Stimulated activated naive CD8-positive, alpha-beta T cell treated with anti-CD3 and anti-CD28 coated beads, Interleukin-15, amount 100 ng/mL, for 72 hours (primary cell): ENCODE results near the gene IRF2BPL.

Experiments
- ATAC-seq: fragments of 150-1000 bp; cut with Tn5 transposase; 2 replicates; pipeline ENCODE4 v1.10.0; 2021; ENCODE audit warnings: mild to moderate bottlenecking, moderate library complexity
- DNase-seq, 2 donors: peaks; one replicate each; pipeline ENCODE4 v3.0.0; 2021 to 2022
- H3K27ac Mint-ChIP-seq, 2 donors: one replicate each; pipeline ENCODE4 v1.8.0; 2022; ENCODE audit warnings: mild to moderate bottlenecking in 2 of 2, mixed read lengths in 2 of 2, moderate library complexity in 2 of 2
- H3K27me3 Mint-ChIP-seq: one replicate; pipeline ENCODE4 v1.8.0; 2022; ENCODE audit warnings: mixed read lengths
- H3K4me1 Mint-ChIP-seq: one replicate; pipeline ENCODE4 v1.8.0; 2022; ENCODE audit warnings: mild to moderate bottlenecking, mixed read lengths
- H3K4me3 Mint-ChIP-seq, 2 donors: one replicate each; pipeline ENCODE4 v1.8.0; 2022; ENCODE audit warnings: mild to moderate bottlenecking in 2 of 2, mixed read lengths in 2 of 2, moderate library complexity in 1 of 2
- H3K9me3 Mint-ChIP-seq, 2 donors: one replicate each; pipeline ENCODE4 v1.8.0; 2022; ENCODE audit warnings: mixed read lengths in 2 of 2

The IRF2BPL gene

GRCh38 chr14:77014004-77014604, 14.4 kb downstream of the IRF2BPL start:
- DNase-seq (no peak), ATAC-seq (no peak)
- Mint-ChIP-seq H3K4me1 (peaks cover 8% of the 10 kb centered on the region), H3K4me3 (no peak overlapping the region), H3K9me3 (no peaks in the 10 kb centered on the region), H3K27ac (no peak overlapping the region), H3K27me3 (peaks cover 13% of the 10 kb centered on the region)

GRCh38 chr14:77012193-77012765, 16.2 kb downstream of the IRF2BPL start:
- peak overlapping the region; percentile 21 to 62 for H3K27ac Mint-ChIP-seq
- H3K27me3 Mint-ChIP-seq = peaks cover 13% of the 10 kb centered on the region
- DNase-seq (no peak), ATAC-seq (no peak)
- H3K4me3 Mint-ChIP-seq = no peak overlapping the region
- H3K4me1 Mint-ChIP-seq = peaks cover 15% of the 10 kb centered on the region
- no peaks in the 10 kb centered on the region for H3K9me3 Mint-ChIP-seq

DNA sequence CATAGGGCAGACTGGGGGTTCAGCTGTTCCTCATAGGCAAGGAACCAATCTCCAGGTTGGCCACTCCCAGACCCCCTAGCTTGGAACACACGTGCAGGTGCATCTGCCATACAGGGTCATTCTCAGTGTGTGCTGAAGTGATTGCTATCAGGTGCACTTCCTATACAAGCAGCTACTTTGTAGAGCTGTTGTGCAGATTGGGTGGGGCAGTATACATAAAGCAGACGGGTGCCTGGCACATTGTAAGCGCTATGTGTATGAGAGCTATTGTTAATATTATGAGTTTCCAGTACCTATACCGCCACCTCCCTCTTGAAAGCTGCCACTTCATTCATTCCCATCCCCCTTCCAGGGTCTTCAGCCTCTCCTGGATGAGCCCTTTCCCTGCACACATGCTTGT, 17.3 kb downstream of the IRF2BPL start:
- DNase-seq (no peak), ATAC-seq (no peak)
- H3K4me1 Mint-ChIP-seq = peaks cover 15% of the 10 kb centered on the region
- no peak overlapping the region for H3K27ac Mint-ChIP-seq
- H3K27me3 Mint-ChIP-seq = peaks cover 13% of the 10 kb centered on the region
- H3K4me3 Mint-ChIP-seq = no peak overlapping the region
- no peaks in the 10 kb centered on the region for H3K9me3 Mint-ChIP-seq

DNA sequence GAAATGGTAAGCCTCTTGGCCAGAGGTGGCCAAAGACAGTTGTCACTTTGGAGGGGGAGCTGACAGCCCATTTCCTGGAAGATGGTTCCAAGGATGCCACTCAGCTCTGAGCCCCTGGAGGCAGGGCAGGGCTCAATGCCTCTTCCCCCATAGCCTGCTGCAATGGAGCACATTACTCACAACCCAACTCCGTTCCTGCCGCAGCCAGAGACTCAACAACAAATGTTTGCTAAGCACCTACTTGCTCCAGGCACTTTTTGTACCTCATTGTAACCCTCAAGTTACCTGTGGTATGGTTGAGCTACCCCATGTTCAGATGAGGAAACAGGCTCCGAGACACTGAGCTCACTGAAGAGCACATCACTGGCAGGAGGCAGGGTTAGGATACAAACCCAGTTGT, 19.5 kb downstream of the IRF2BPL start:
- Mint-ChIP-seq H3K4me1 (peaks cover 23% of the 10 kb centered on the region), H3K27ac (no peak overlapping the region), H3K27me3 (peaks cover 13% of the 10 kb centered on the region), H3K9me3 (no peaks in the 10 kb centered on the region), H3K4me3 (no peak overlapping the region)
- no peak for DNase-seq
- no peak for ATAC-seq

DNA sequence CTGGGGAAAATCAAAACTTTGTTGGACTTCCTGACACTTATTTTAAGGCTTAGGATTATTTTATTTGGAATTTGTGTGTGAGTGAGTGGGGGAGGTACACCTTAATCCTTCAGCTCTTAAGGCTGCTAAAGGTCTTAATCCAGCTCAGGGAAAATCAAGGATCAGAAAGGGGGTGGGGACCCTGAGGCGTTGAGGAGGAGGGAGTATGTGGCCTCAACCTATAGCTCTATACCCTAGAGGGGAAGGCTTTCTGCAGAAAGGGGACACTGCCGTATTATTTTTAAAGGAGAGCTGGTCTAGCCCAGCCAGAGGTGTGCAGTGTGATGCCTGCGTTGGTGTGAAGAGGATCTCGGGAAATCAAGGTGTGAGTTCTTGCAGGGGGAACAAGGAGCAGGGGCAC, 20.0 kb downstream of the IRF2BPL start:
- peak overlapping the region in 1 of 2 donors; percentile 51 for H3K27ac Mint-ChIP-seq

GRCh38 chr14:77007975-77008421, 20.5 kb downstream of the IRF2BPL start:
- Mint-ChIP-seq H3K4me3 (no peak overlapping the region), H3K9me3 (no peaks in the 10 kb centered on the region), H3K4me1 (peaks cover 23% of the 10 kb centered on the region), H3K27me3 (peaks cover 13% of the 10 kb centered on the region), H3K27ac (no peak overlapping the region)
- DNase-seq (no peak), ATAC-seq (no peak)

More for the DNA sequence above, 20.0 kb downstream of the IRF2BPL start:
- no peaks in the 10 kb centered on the region for H3K9me3 Mint-ChIP-seq
- DNase-seq = no peak
- H3K4me1 Mint-ChIP-seq = peaks cover 23% of the 10 kb centered on the region
- H3K27me3 Mint-ChIP-seq = peaks cover 13% of the 10 kb centered on the region
- no peak for ATAC-seq
- H3K4me3 Mint-ChIP-seq = no peak overlapping the region

DNA sequence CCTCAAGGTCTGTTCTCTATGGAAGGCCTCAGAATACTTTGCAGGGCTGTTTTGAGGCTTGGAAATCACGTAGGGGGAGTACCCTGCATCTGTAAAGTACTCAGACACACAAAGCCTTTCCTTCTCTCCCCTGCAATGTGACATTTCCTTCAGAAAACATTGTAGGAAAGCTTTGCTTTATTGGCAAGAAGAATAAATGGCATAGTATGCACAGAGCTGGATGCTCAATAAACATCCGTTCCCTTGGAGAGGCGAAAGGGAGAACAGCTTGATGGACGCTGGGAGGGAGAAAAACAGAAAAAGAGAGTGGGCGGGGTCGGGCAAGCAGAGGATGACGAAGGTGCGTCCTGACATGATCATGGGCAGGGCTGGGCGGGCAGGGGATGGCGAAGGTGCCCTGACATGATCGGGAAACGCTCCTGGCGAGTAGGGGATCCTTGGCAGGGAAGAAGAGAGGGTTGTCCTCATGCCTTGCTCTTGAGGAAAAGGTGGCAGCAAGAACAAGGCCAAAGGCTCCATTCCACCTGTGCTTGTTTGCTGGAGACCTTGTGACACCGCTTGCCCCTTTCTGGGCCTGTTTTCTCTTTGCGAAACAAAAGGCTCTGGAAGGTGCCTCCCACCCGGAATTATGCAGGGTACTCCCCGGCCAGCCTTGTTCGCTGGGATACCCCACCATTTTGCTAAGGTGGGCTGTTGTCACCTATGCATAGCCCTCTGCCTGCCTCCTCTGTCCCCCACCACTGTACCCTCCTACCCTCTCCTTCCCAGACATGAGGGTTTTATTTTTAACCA, 21.1 kb downstream of the IRF2BPL start:
- no peak for ATAC-seq

GRCh38 chr14:77006132-77006531, 22.4 kb downstream of the IRF2BPL start:
- H3K4me1 Mint-ChIP-seq = peaks cover 17% of the 10 kb centered on the region
- no peak overlapping the region for H3K27ac Mint-ChIP-seq
- no peaks in the 10 kb centered on the region for H3K9me3 Mint-ChIP-seq
- no peak overlapping the region for H3K4me3 Mint-ChIP-seq
- no peaks in the 10 kb centered on the region for H3K27me3 Mint-ChIP-seq
- ATAC-seq (no peak), DNase-seq (no peak)

More for the DNA sequence above, 21.1 kb downstream of the IRF2BPL start:
- Mint-ChIP-seq H3K27me3 (peaks cover 9% of the 10 kb centered on the region), H3K27ac (peak overlapping the region in 1 of 2 donors; percentile 95), H3K9me3 (no peaks in the 10 kb centered on the region), H3K4me1 (peaks cover 23% of the 10 kb centered on the region), H3K4me3 (no peak overlapping the region)
- DNase-seq = no peak

- Mint-ChIP-seq H3K27me3 (no peaks in the 10 kb centered on the region), H3K4me1 (peaks cover 23% of the 10 kb centered on the region), H3K27ac (no peak overlapping the region), H3K9me3 (no peaks in the 10 kb centered on the region), H3K4me3 (no peak overlapping the region)
- DNase-seq (no peak), ATAC-seq (no peak)
Measured at GRCh38 chr14:77005559-77005958, 22.9 kb downstream of the IRF2BPL start.

DNA sequence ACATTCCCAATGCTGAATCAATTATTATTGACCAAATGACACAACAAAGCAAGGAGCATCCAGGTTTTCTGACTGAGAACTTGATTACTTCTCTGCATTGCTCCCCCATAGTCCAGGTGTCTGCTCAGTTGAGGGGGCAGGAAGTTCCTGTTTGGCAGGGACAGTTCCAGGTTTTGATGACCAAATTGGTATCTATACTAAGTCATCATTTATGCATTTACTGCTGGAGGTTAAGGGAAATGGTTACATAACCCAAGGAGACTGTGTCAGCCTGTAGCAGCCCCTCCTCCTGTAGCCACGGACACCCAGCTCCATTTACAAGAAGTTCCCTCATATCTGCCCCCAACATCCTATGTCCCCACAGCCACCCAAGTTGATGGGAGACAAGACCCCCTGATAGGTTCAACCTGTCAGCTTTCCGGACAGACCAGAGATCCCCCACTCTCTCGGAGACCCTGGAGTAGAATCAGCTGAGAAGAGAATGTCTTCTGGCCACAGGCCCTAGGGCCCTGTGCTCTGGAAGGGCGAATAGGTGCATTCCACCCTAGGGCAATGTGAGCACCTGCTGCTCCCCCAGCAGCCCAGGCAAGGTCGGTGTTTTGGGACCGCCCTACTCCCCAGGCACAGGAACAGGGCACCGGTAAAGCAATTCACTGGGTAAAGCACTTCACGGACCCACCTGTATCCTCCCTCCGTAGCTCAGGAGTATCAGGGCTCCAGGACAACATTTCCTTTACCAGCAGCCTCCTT, 23.6 kb downstream of the IRF2BPL start:
- peak; percentile 56 for ATAC-seq
- Mint-ChIP-seq H3K27ac (peak overlapping the region in 1 of 2 donors; percentile 55), H3K4me1 (peaks cover 30% of the 10 kb centered on the region), H3K9me3 (no peaks in the 10 kb centered on the region), H3K27me3 (no peaks in the 10 kb centered on the region), H3K4me3 (no peak overlapping the region)
- DNase-seq = no peak

DNA sequence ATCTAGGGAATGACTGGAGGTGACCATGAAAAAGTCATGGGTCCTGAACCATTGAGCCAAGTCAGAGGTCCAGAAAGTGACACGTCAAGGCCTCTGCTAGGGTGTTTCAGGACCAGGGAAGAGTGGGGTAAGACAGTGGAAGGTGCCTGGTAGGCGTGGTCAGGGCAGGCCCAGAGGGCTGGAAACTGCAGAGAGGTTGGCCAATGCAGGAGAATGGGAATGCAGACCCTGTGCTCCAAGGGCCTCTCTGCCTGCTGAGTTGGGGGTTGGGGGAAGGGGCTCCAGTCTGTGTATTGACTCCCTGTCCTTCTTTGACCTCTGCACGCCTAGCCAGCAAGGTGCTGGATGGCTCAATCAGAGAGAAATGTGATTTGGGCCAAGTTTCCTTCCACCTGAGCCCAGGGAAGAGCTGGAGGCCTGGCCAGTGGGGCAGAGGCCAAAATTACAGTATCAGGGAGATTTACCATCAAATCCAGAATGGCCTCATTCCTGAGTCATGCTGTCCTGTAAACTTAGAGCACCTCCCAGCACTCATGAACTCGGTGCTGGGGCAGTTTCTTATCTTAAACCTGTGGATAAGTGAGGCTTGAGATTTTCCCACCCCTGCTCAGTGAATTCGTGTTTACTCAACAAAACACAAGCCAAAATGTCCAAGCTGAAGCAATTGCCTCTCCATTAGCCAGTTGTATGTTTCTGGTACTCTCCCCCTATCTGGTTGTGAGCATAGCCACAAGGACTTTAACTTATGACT, 24.4 kb downstream of the IRF2BPL start:
- Mint-ChIP-seq H3K27ac (peak overlapping the region in 1 of 2 donors; percentile 55), H3K4me1 (peaks cover 34% of the 10 kb centered on the region), H3K9me3 (no peaks in the 10 kb centered on the region), H3K4me3 (no peak overlapping the region), H3K27me3 (peaks cover 6% of the 10 kb centered on the region)
- ATAC-seq = peak; percentile 21
- DNase-seq = no peak

DNA sequence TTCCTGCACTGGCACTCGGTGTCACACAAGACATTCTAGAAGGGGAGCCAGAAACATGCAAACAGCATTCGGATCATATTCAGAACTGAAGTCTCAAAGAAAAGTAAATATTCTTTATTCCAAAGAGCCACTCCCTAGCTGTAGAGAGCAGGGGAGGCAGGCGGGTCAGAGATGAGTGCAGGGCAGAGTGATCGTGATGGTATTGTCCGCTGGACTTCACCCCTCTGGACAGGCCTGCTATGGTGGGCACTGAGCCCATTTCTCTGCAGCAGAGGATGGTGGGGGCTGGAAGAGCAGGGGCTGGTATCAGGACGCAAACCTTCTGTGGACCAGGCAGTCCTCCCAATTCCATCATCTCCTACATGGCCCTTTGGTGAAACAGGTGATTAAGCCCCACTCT, 25.6 kb downstream of the IRF2BPL start:
- Mint-ChIP-seq H3K9me3 (no peaks in the 10 kb centered on the region), H3K4me1 (peaks cover 27% of the 10 kb centered on the region), H3K27me3 (peaks cover 6% of the 10 kb centered on the region), H3K4me3 (no peak overlapping the region), H3K27ac (peak overlapping the region in 1 of 2 donors; percentile 64)
- DNase-seq = no peak
- ATAC-seq = no peak

DNA sequence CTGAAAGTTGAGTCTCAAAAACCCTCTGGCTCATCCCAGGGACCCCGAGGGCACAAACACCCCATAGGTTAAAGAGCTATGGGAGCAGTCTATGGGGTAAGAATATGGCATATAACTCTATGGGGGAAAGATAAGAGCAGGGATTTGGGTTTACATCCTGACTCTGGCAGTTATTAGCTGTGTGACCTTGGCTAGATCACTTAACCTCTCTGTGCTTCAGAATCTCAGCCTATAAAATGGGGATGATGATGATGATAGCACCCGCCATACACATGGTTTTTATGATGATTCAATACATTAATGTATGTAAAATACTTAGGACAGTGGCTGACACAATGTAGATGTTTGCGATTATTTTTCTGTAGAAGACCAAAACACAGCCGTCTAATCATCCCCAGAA, 26.2 kb downstream of the IRF2BPL start:
- no peaks in the 10 kb centered on the region for H3K9me3 Mint-ChIP-seq
- peaks cover 6% of the 10 kb centered on the region for H3K27me3 Mint-ChIP-seq
- H3K27ac Mint-ChIP-seq = peak overlapping the region in 1 of 2 donors; percentile 9
- H3K4me3 Mint-ChIP-seq = no peak overlapping the region
- ATAC-seq (no peak), DNase-seq (no peak)
- H3K4me1 Mint-ChIP-seq = peaks cover 27% of the 10 kb centered on the region

- ATAC-seq = peak; percentile 54
- H3K27me3 Mint-ChIP-seq = peaks cover 13% of the 10 kb centered on the region
Measured at GRCh38 chr14:77000340-77001270, 27.9 kb downstream of the IRF2BPL start.

More at GRCh38 chr14:77000340-77001270, 27.9 kb downstream of the IRF2BPL start:
- Mint-ChIP-seq H3K9me3 (no peaks in the 10 kb centered on the region), H3K27ac (peak overlapping the region; percentile 86 to 93), H3K4me3 (peak overlapping the region; percentile 13 to 14), H3K4me1 (peaks cover 36% of the 10 kb centered on the region)
- DNase-seq = no peak
